ENCODE measurements around the gene DSEL. TPM values are rescaled to one million over a fixed set of nuclear protein-coding genes. Genes with fewer than 3 reads are reported as not detected.

DSEL gene
- total RNA-seq, 1 experiment from 2014 or later: 6.8 TPM

- Histone ChIP-seq H3K36me3 (ENCODE audit: control insufficient read depth, insufficient read depth, low read length) (no peaks in the 10 kb centered on the region), H3K27ac (ENCODE audit: low read length) (no peak overlapping the region), H3K4me1 (ENCODE audit: control insufficient read depth, insufficient read depth, low read length) (peaks cover 5% of the 10 kb centered on the region; the same call in 1 of the 2 replicates), H3K27me3 (ENCODE audit: control insufficient read depth, insufficient read depth, low read length) (no peaks in the 10 kb centered on the region), H3K9me3 (ENCODE audit: control insufficient read depth, insufficient read depth, low read depth, low read length) (no peaks in the 10 kb centered on the region), H3K4me3 (ENCODE audit: low read depth in 2 of 2, low read length in 2 of 2) (no peak overlapping the region)
- ATAC-seq: no peak
- TF ChIP-seq REST (IDR thresholded peaks at IDR 0.05; ENCODE audit: insufficient read depth in 1 of 2, low read depth in 2 of 2, low read length in 1 of 2) (no peak), SIN3A (IDR thresholded peaks at IDR 0.05; ENCODE audit: borderline replicate concordance, insufficient read depth, low read depth, low read length) (no peak), CTCF (IDR thresholded peaks at IDR 0.05) (no peak), TCF7L2 (IDR thresholded peaks at IDR 0.05; ENCODE audit: low read depth, low read length) (no peak), POLR2AphosphoS5 (IDR thresholded peaks at IDR 0.05; ENCODE audit: low read depth, low read length) (no peak)
- intact Hi-C loops (cut with micrococcal nuclease; ENCODE audit: unreplicated experiment) (loop anchor here (10.0 kb wide), 1 partner anchor 1153 kb away; no protein-coding TSS in a partner anchor), in situ Hi-C loops (cut with HindIII; ENCODE audit: low pct_unique_long_range_greater_than_20kb, low sequenced_read_pairs) (no loop called here)
- POLR2A ChIA-PET: no interaction called here
- BruUV-seq (replicated peaks): no TSS peak
- CTCF ChIA-PET: no interaction called here
- no peak for DNase-seq (ENCODE audit: low read depth, low spot score)
Observed at GRCh38 chr18:67511840-67512239, 4.7 kb downstream of the DSEL start.

GRCh38 chr18:67510831-67511230 is 5.7 kb downstream of the DSEL start:
- in situ Hi-C loops (cut with HindIII; ENCODE audit: low pct_unique_long_range_greater_than_20kb, low sequenced_read_pairs): no loop called here
- no TSS peak for BruUV-seq (replicated peaks)
- ChIA-PET CTCF (no interaction called here), POLR2A (no interaction called here)
- TF ChIP-seq POLR2AphosphoS5 (IDR thresholded peaks at IDR 0.05; ENCODE audit: low read depth, low read length) (no peak), TCF7L2 (IDR thresholded peaks at IDR 0.05; ENCODE audit: low read depth, low read length) (no peak), CTCF (IDR thresholded peaks at IDR 0.05) (no peak), REST (IDR thresholded peaks at IDR 0.05; ENCODE audit: insufficient read depth in 1 of 2, low read depth in 2 of 2, low read length in 1 of 2) (no peak), SIN3A (IDR thresholded peaks at IDR 0.05; ENCODE audit: borderline replicate concordance, insufficient read depth, low read depth, low read length) (no peak)
- ATAC-seq (no peak), DNase-seq (ENCODE audit: low read depth, low spot score) (no peak)
- intact Hi-C loops (cut with micrococcal nuclease; ENCODE audit: unreplicated experiment): loop anchor here (10.0 kb wide), 1 partner anchor 1154 kb away; no protein-coding TSS in a partner anchor
- peaks cover 5% of the 10 kb centered on the region; the same call in 1 of the 2 replicates for H3K4me1 ChIP-seq (ENCODE audit: control insufficient read depth, insufficient read depth, low read length)
- H3K4me3 ChIP-seq (ENCODE audit: low read depth in 2 of 2, low read length in 2 of 2): no peak overlapping the region
- H3K27me3 ChIP-seq (ENCODE audit: control insufficient read depth, insufficient read depth, low read length): no peaks in the 10 kb centered on the region
- H3K9me3 ChIP-seq (ENCODE audit: control insufficient read depth, insufficient read depth, low read depth, low read length): no peaks in the 10 kb centered on the region
- H3K27ac ChIP-seq (ENCODE audit: low read length): no peak overlapping the region
- no peaks in the 10 kb centered on the region for H3K36me3 ChIP-seq (ENCODE audit: control insufficient read depth, insufficient read depth, low read length)

Data from Panc1 (cell line).